AG09319 (cell line): Measurements from ENCODE around the gene CGB3.

Experiments used
- DNase-seq: peaks from one replicate; pipeline ENCODE4 v3.0.0-alpha.2; 2010; ENCODE audit warnings: low read depth; ENCODE audit errors: extremely low read depth
- CTCF ChIP-seq: IDR thresholded peaks from 2 replicates; pipeline ENCODE4 v1.5.1; 2011; ENCODE audit warnings: low read depth, mild to moderate bottlenecking, inconsistent platforms, low read length, moderate library complexity

Gene CGB3

GRCh38 chr19:48993175-48994034 lies 30.7 kb downstream of the CGB3 start, which contains the start of the genes GYS1 and RUVBL2:
Gene GYS1 (minus strand): TSS chr19:48993309. CDS start chr19:48993112, 197 bp downstream.
Gene RUVBL2 (plus strand): TSS chr19:48993887. CDS start chr19:48993912, 25 bp downstream.
- peak; percentile 99 for DNase-seq

GRCh38 chr19:48992581-48993174 lies 31.5 kb downstream of the CGB3 start:
- no peak for DNase-seq
- no peak for TF ChIP-seq CTCF

More at GRCh38 chr19:48993175-48994034, 30.7 kb downstream of the CGB3 start, which contains the start of the genes GYS1 and RUVBL2:
- TF ChIP-seq CTCF = peak; percentile 93

GRCh38 chr19:48991873-48992580 lies 32.1 kb downstream of the CGB3 start:
- no peak for TF ChIP-seq CTCF
- DNase-seq = peak; percentile 56

GRCh38 chr19:48991011-48991609 lies 33.0 kb downstream of the CGB3 start:
- DNase-seq = no peak
- no peak for TF ChIP-seq CTCF

GRCh38 chr19:48990400-48990799 lies 33.7 kb downstream of the CGB3 start:
- no peak for TF ChIP-seq CTCF
- no peak for DNase-seq

- DNase-seq = no peak
Observed at GRCh38 chr19:48989701-48990291, 34.3 kb downstream of the CGB3 start.

More at GRCh38 chr19:48989701-48990291, 34.3 kb downstream of the CGB3 start:
- no peak for TF ChIP-seq CTCF
